Neural cell (in vitro differentiated cells): ENCODE measurements around the gene CNOT4. TPM values are rescaled to one million over a fixed set of nuclear protein-coding genes. Genes with fewer than 3 reads are reported as not detected.

Experiments used
- H2AFZ ChIP-seq: fragments of 200-600, 300-800 bp; sonication (generic), shearing (Covaris generic); 2 replicates; pipeline ENCODE4 v1.6.0; 2014; ENCODE audit warnings: low read depth, mild to moderate bottlenecking, antibody characterized with exemption, low read length, moderate library complexity
- H3F3A ChIP-seq: fragments of 200-600 bp; shearing (Covaris generic); 2 replicates; pipeline ENCODE4 v1.6.1; 2016; ENCODE audit warnings: mild to moderate bottlenecking, moderate library complexity, mixed read lengths, antibody characterized with exemption, low read length; ENCODE audit not compliant: insufficient read depth, poor library complexity, severe bottlenecking
- H3K27ac ChIP-seq: fragments of 200-600, 300-800 bp; sonication (generic), shearing (Covaris generic); 2 replicates; pipeline ENCODE4 v1.5.1; 2014; ENCODE audit warnings: mild to moderate bottlenecking, low read length, moderate library complexity
- H3K27me3 ChIP-seq: fragments of 300-800, 200-600 bp; sonication (generic), shearing (Covaris generic); 2 replicates; pipeline ENCODE4 v1.6.0; 2014; ENCODE audit warnings: mild to moderate bottlenecking, low read depth, low read length, moderate library complexity; ENCODE audit not compliant: insufficient read depth
- H3K36me3 ChIP-seq: fragments of 300-800, 200-600 bp; sonication (generic), shearing (Covaris generic); 2 replicates; pipeline ENCODE4 v1.5.1; 2014; ENCODE audit warnings: mild to moderate bottlenecking, antibody characterized with exemption, low read length, moderate library complexity; ENCODE audit not compliant: insufficient read depth
- H3K4me2 ChIP-seq: fragments of 300-800, 200-600 bp; sonication (generic), shearing (Covaris generic); 2 replicates; pipeline ENCODE4 v1.6.0; 2014; ENCODE audit warnings: mild to moderate bottlenecking, low read length
- H3K4me3 ChIP-seq: fragments of 300-800, 200-600 bp; sonication (generic), shearing (Covaris generic); 2 replicates; pipeline ENCODE4 v1.5.1; 2014; ENCODE audit warnings: mild to moderate bottlenecking, low read length, moderate library complexity
- H3K79me2 ChIP-seq: fragments of 200-600 bp; shearing (Covaris generic); replicated peaks from 2 replicates; pipeline ENCODE4 v1.6.0; 2014; ENCODE audit warnings: mild to moderate bottlenecking, low read length, moderate library complexity; ENCODE audit not compliant: insufficient read depth
- H3K9ac ChIP-seq: fragments of 300-800, 200-600 bp; sonication (generic), shearing (Covaris generic); 2 replicates; pipeline ENCODE4 v1.6.1; 2016; ENCODE audit warnings: mild to moderate bottlenecking, low read length, mixed read lengths
- H3K9me2 ChIP-seq: fragments of 200-600 bp; shearing (Covaris generic); 2 replicates; pipeline ENCODE4 v1.6.1; 2016; ENCODE audit warnings: mild to moderate bottlenecking, low read length, mixed read lengths; ENCODE audit not compliant: insufficient read depth
- H3K9me3 ChIP-seq: fragments of 200-600, 300-800 bp; sonication (generic), shearing (Covaris generic); 2 replicates; pipeline ENCODE4 v1.6.1; 2016; ENCODE audit warnings: mild to moderate bottlenecking, mixed run types, low read length, moderate library complexity, mixed read lengths
- H4K20me1 ChIP-seq: fragments of 200-600 bp; shearing (Covaris generic); 2 replicates; pipeline ENCODE4 v1.6.1; 2016; ENCODE audit warnings: mild to moderate bottlenecking, mixed run types; ENCODE audit not compliant: insufficient read depth
- EP300 ChIP-seq: fragments of 450-650 bp; conservative IDR thresholded peaks from 2 replicates; pipeline ENCODE4 v1.6.1; 2014; ENCODE audit warnings: antibody characterized with exemption, mild to moderate bottlenecking, moderate library complexity; ENCODE audit not compliant: poor library complexity, severe bottlenecking
- EZH2 ChIP-seq: fragments of 200-600, 300-800 bp; shearing (Covaris generic), sonication (generic); IDR thresholded peaks from 2 replicates; pipeline ENCODE4 v1.6.1; 2014; ENCODE audit warnings: antibody characterized with exemption, low read length, borderline replicate concordance, mild to moderate bottlenecking; ENCODE audit not compliant: insufficient read depth, poor library complexity, severe bottlenecking
- MXI1 ChIP-seq: fragments of 450-650 bp; conservative IDR thresholded peaks from 2 replicates; pipeline ENCODE4 v1.6.1; 2014; ENCODE audit warnings: antibody characterized with exemption, mild to moderate bottlenecking; ENCODE audit not compliant: poor library complexity, severe bottlenecking
- POLR2AphosphoS5 ChIP-seq: IDR thresholded peaks from 2 replicates; pipeline ENCODE4 v1.6.1; 2012
- RAD21 ChIP-seq: fragments of 450-650 bp; conservative IDR thresholded peaks from 2 replicates; pipeline ENCODE4 v1.6.1; 2014; ENCODE audit warnings: antibody characterized with exemption, mild to moderate bottlenecking, moderate library complexity
- SMC3 ChIP-seq: fragments of 450-650 bp; conservative IDR thresholded peaks from 2 replicates; pipeline ENCODE4 v1.6.1; 2014; ENCODE audit warnings: antibody characterized with exemption, mild to moderate bottlenecking, moderate library complexity; ENCODE audit not compliant: poor library complexity
- TAF1 ChIP-seq: IDR thresholded peaks from 2 replicates; pipeline ENCODE4 v1.6.1; 2012; ENCODE audit warnings: low read depth
- polyA plus RNA-seq: library from polyadenylated mRNA; depleted of rRNA; stranded (reverse); fragments of >200 nt; gene quantifications from 2 replicates; pipeline ENCODE4 v1.2.3, GENCODE V29; 2014
- TF ChIP-seq, protein P1 (sequence below): fragments of 450-650 bp; IDR thresholded peaks from 2 replicates; pipeline ENCODE4 v1.5.1; 2014; ENCODE audit warnings: antibody characterized with exemption, mild to moderate bottlenecking, moderate library complexity; ENCODE audit not compliant: poor library complexity, severe bottlenecking
- TF ChIP-seq, protein P2 (sequence below): IDR thresholded peaks from 2 replicates; pipeline ENCODE4 v1.6.1; 2012; ENCODE audit warnings: borderline replicate concordance

The CNOT4 gene
- polyA plus RNA-seq, 1 donor from 2014 or later, result 6.4 TPM

DNA sequence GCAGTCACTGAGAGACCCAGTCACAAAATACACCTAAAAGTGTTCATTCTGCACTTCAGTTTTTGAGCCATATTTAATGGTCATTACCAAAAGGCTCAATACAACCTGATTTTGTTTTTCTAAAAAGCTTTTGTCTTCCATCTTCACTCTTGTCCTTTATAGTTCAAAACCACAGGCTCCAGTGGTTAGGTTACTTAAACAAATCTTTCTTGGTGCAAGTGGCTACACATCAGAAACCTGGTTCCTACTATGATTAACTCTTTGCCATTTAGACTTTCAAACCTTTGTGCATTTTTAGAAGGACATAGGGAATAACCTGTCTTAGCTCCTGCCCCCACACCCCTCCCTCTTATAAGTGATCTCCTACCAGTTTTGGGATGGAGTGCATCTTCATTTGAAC is 140.5 kb downstream of the CNOT4 start:
- Histone ChIP-seq H3K36me3 (no peaks in the 10 kb centered on the region), H4K20me1 (no peaks in the 10 kb centered on the region), H3K4me3 (no peak overlapping the region), H3K4me2 (no peak overlapping the region), H3K79me2 (no peaks in the 10 kb centered on the region), H2AFZ (no peak overlapping the region), H3K9me2 (no peaks in the 10 kb centered on the region), H3K27me3 (no peaks in the 10 kb centered on the region), H3F3A (no peaks in the 10 kb centered on the region), H3K27ac (no peak overlapping the region), H3K9ac (no peak overlapping the region), H3K9me3 (no peaks in the 10 kb centered on the region)
- TF ChIP-seq MXI1 (no peak), TAF1 (no peak)

DNA sequence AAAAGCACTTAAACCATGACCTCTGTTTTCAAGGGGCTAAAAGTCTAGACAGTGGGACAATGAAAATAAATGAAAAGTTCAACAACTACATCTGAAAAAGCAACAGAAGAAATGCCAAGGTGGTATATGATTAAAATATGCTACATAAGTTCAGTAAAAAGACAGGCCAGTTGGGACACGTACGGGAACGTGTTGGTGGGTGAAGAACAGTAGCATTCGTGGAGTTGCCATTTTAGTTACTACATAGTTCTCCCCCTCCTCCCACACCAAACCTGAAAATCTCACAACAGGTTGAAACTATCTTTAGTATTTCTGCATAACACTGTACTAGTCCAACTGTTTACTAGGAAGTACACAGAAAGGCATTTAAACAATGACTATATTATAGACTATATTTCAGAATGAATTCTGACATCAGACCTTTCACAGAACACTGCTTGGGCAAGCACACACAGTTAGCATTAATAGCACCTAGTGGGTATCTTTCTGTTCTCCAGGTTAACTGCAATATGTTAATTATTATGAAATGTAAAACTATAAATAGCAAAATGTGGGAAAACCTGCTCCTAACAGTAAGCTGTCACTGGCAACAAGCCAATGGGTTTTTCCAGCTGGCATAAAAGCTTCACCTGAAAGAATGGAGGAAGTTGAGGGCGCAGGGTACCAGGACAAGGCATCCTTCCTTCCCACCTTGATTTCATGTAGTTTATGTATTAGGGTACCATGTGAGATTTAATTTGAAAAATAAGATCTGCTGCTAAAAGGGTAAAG is 141.3 kb downstream of the CNOT4 start:
- Histone ChIP-seq H3K9me2 (no peaks in the 10 kb centered on the region), H3K27ac (no peak overlapping the region), H3K9ac (no peak overlapping the region), H3K4me2 (no peak overlapping the region), H3K9me3 (no peaks in the 10 kb centered on the region), H3K79me2 (no peaks in the 10 kb centered on the region), H3K27me3 (no peaks in the 10 kb centered on the region), H3F3A (no peaks in the 10 kb centered on the region), H4K20me1 (no peaks in the 10 kb centered on the region), H3K4me3 (no peak overlapping the region), H3K36me3 (no peaks in the 10 kb centered on the region), H2AFZ (no peak overlapping the region)
- TF ChIP-seq RAD21 (no peak), SMC3 (no peak), TAF1 (no peak), EP300 (no peak), EZH2 (no peak), POLR2AphosphoS5 (no peak), MXI1 (no peak)
- TF ChIP-seq, protein P1, sequence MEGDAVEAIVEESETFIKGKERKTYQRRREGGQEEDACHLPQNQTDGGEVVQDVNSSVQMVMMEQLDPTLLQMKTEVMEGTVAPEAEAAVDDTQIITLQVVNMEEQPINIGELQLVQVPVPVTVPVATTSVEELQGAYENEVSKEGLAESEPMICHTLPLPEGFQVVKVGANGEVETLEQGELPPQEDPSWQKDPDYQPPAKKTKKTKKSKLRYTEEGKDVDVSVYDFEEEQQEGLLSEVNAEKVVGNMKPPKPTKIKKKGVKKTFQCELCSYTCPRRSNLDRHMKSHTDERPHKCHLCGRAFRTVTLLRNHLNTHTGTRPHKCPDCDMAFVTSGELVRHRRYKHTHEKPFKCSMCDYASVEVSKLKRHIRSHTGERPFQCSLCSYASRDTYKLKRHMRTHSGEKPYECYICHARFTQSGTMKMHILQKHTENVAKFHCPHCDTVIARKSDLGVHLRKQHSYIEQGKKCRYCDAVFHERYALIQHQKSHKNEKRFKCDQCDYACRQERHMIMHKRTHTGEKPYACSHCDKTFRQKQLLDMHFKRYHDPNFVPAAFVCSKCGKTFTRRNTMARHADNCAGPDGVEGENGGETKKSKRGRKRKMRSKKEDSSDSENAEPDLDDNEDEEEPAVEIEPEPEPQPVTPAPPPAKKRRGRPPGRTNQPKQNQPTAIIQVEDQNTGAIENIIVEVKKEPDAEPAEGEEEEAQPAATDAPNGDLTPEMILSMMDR, result no peak
- TF ChIP-seq, protein P2, sequence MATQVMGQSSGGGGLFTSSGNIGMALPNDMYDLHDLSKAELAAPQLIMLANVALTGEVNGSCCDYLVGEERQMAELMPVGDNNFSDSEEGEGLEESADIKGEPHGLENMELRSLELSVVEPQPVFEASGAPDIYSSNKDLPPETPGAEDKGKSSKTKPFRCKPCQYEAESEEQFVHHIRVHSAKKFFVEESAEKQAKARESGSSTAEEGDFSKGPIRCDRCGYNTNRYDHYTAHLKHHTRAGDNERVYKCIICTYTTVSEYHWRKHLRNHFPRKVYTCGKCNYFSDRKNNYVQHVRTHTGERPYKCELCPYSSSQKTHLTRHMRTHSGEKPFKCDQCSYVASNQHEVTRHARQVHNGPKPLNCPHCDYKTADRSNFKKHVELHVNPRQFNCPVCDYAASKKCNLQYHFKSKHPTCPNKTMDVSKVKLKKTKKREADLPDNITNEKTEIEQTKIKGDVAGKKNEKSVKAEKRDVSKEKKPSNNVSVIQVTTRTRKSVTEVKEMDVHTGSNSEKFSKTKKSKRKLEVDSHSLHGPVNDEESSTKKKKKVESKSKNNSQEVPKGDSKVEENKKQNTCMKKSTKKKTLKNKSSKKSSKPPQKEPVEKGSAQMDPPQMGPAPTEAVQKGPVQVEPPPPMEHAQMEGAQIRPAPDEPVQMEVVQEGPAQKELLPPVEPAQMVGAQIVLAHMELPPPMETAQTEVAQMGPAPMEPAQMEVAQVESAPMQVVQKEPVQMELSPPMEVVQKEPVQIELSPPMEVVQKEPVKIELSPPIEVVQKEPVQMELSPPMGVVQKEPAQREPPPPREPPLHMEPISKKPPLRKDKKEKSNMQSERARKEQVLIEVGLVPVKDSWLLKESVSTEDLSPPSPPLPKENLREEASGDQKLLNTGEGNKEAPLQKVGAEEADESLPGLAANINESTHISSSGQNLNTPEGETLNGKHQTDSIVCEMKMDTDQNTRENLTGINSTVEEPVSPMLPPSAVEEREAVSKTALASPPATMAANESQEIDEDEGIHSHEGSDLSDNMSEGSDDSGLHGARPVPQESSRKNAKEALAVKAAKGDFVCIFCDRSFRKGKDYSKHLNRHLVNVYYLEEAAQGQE, result no peak
